RWPE2 (cell line): ENCODE measurements around the gene MTIF3.

Source experiments
- ATAC-seq: fragments of 200-7000 bp; cut with Tn5 transposase; 3 replicates; pipeline ENCODE4 v1.9.1; 2021; ENCODE audit warnings: low read depth
- DNase-seq: peaks from one replicate; pipeline ENCODE4 v3.0.0-alpha.2; 2020; ENCODE audit warnings: low spot score
- H3K27ac ChIP-seq: fragments of 450-650 bp; 2 replicates; pipeline ENCODE4 v1.5.1; 2017; ENCODE audit warnings: mild to moderate bottlenecking; ENCODE audit not compliant: poor library complexity, severe bottlenecking
- H3K27me3 ChIP-seq: fragments of 250-450 bp; sonication (Bioruptor Pico); 2 replicates; pipeline ENCODE4 v1.5.1; 2021; ENCODE audit warnings: mild to moderate bottlenecking, moderate library complexity; ENCODE audit not compliant: insufficient read depth, poor library complexity, severe bottlenecking
- H3K36me3 ChIP-seq: fragments of 250-450 bp; sonication (Bioruptor Pico); 2 replicates; pipeline ENCODE4 v1.5.1; 2020; ENCODE audit warnings: low read depth, mild to moderate bottlenecking, moderate library complexity
- H3K4me1 ChIP-seq: fragments of 250-450 bp; sonication (Bioruptor Pico); 2 replicates; pipeline ENCODE4 v1.5.1; 2021; ENCODE audit warnings: mild to moderate bottlenecking, moderate library complexity; ENCODE audit not compliant: insufficient read depth, poor library complexity, severe bottlenecking
- H3K4me3 ChIP-seq: fragments of 250-450 bp; sonication (Bioruptor Pico); 2 replicates; pipeline ENCODE4 v1.5.1; 2021; ENCODE audit warnings: mild to moderate bottlenecking, moderate library complexity; ENCODE audit not compliant: severe bottlenecking
- H3K9me3 ChIP-seq: fragments of 250-450 bp; sonication (Bioruptor Pico); 2 replicates; pipeline ENCODE4 v1.5.1; 2021; ENCODE audit warnings: mild to moderate bottlenecking, moderate library complexity; ENCODE audit not compliant: severe bottlenecking
- TF ChIP-seq, protein P1 (sequence below): fragments of 450-650 bp; IDR thresholded peaks from one replicate; pipeline ENCODE4 v1.5.1; 2017; ENCODE audit warnings: mild to moderate bottlenecking, moderate library complexity; ENCODE audit not compliant: poor library complexity, severe bottlenecking

The MTIF3 gene

DNA sequence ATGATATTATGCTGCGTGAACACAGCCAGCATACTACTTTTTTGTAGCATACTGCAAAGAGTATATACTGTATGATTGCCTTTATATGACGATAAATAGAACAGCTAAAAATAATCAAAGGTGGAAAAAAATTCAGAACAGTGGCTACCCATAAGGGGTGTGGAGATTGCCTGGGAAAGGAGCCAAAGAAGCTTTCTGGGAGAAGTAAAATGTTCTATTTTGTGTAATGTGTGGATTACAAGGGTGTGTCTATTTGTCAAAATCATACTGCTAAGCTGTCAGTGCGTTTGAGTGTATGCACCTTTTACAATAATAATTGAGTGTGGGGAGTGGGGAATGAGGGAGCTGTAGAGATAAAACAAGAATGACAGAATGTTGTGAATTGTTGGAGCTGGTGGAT, 45.2 kb upstream of the MTIF3 start:
- Histone ChIP-seq H3K36me3 (no peaks in the 10 kb centered on the region), H3K9me3 (no peaks in the 10 kb centered on the region), H3K4me3 (no peak overlapping the region), H3K4me1 (no peaks in the 10 kb centered on the region), H3K27me3 (no peaks in the 10 kb centered on the region), H3K27ac (no peak overlapping the region)
- no peak for ATAC-seq
- DNase-seq = no peak
- TF ChIP-seq, protein P1, sequence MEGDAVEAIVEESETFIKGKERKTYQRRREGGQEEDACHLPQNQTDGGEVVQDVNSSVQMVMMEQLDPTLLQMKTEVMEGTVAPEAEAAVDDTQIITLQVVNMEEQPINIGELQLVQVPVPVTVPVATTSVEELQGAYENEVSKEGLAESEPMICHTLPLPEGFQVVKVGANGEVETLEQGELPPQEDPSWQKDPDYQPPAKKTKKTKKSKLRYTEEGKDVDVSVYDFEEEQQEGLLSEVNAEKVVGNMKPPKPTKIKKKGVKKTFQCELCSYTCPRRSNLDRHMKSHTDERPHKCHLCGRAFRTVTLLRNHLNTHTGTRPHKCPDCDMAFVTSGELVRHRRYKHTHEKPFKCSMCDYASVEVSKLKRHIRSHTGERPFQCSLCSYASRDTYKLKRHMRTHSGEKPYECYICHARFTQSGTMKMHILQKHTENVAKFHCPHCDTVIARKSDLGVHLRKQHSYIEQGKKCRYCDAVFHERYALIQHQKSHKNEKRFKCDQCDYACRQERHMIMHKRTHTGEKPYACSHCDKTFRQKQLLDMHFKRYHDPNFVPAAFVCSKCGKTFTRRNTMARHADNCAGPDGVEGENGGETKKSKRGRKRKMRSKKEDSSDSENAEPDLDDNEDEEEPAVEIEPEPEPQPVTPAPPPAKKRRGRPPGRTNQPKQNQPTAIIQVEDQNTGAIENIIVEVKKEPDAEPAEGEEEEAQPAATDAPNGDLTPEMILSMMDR = no peak

DNA sequence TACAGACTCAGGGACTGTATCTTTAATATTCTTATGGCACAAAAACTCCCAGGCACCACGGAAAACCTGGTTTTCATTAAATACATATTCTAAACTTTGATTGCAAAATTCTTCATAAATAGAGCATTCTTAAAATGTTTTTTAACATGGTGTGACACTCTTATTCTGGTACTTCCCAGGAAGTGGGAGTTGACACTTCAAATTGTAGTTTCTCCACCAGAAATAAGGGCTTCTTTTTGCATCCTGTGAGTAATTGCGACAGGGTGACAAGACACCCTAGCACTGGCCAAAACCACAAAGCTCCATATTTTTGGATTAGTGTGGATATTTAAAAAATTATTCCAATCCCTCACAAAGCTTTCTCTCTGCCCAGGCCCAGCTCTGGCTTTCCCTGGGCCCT, 43.6 kb upstream of the MTIF3 start:
- ATAC-seq = no peak
- TF ChIP-seq, protein P1 = no peak
- no peaks in the 10 kb centered on the region for H3K9me3 ChIP-seq
- no peaks in the 10 kb centered on the region for H3K27me3 ChIP-seq
- H3K27ac ChIP-seq = no peak overlapping the region
- H3K4me3 ChIP-seq = no peak overlapping the region
- H3K36me3 ChIP-seq = no peaks in the 10 kb centered on the region
- DNase-seq = no peak
- no peaks in the 10 kb centered on the region for H3K4me1 ChIP-seq

DNA sequence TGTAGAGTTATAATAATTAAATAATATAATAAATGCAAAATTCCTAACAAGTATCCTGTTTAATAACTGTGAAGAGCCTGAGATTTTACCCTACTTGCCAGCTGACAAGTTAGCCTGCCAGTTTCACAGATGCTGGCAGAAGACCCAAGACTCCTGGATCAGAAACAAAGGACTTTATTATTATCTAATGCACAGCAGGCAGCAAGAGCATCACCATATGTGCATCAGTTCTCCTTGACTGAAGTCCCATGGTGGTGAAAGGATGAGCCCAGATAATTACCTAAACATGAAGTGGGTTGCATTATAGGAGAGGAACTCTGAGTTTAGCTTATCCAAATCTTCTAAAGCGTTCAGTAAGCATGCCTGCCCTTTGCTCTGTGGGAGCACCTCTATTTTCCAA, 39.1 kb upstream of the MTIF3 start:
- no peaks in the 10 kb centered on the region for H3K36me3 ChIP-seq
- no peak overlapping the region for H3K4me3 ChIP-seq
- no peak overlapping the region for H3K27ac ChIP-seq
- H3K4me1 ChIP-seq = no peaks in the 10 kb centered on the region
- DNase-seq (no peak), ATAC-seq (no peak)
- no peaks in the 10 kb centered on the region for H3K9me3 ChIP-seq
- TF ChIP-seq, protein P1 = no peak
- H3K27me3 ChIP-seq = no peaks in the 10 kb centered on the region

DNA sequence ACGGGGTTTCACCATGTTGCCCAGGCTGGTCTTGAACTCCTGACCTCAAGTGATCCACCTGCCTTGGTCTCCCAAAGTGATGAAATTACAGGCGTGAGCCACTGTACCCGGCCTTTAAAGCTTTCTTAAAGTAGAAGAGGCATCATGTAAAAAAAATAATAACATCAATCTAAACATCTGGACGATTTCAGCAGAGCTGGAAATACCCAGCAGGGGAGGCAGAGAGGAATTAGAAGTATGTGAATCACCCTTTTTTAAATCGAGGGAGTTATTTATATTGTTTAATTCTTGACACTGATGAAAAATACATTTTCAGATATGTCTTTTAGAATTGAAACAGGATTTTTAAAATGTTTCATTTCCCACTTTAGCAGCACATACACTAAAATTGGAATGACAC, 37.4 kb upstream of the MTIF3 start:
- no peaks in the 10 kb centered on the region for H3K27me3 ChIP-seq
- ATAC-seq (no peak), DNase-seq (no peak)
- H3K27ac ChIP-seq = no peak overlapping the region
- no peaks in the 10 kb centered on the region for H3K36me3 ChIP-seq
- H3K9me3 ChIP-seq = no peaks in the 10 kb centered on the region
- no peak overlapping the region for H3K4me3 ChIP-seq
- H3K4me1 ChIP-seq = no peaks in the 10 kb centered on the region
- TF ChIP-seq, protein P1 = no peak

DNA sequence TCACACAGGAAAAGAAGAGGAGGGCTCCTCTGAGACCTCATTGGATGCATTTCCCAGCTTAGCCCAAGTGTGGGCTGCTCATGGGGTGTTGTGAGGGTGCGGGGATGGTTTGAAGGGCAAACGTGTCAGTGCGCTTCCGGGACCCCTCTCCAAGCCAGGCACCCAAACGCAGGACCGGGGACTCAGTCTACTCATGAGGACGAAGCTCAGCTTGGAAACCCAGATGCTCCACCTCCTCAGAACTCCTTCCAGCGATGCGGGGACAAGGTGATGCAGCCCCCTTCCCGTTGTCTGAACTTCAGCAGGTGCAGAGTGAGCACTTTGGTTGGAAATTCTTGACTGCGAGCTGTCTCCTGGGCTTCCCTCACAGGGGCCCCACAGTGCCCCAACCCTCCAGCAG, 33.1 kb upstream of the MTIF3 start:
- no peaks in the 10 kb centered on the region for H3K36me3 ChIP-seq
- no peaks in the 10 kb centered on the region for H3K4me1 ChIP-seq
- H3K27ac ChIP-seq = no peak overlapping the region
- ATAC-seq (no peak), DNase-seq (no peak)
- no peak overlapping the region for H3K4me3 ChIP-seq
- H3K9me3 ChIP-seq = no peaks in the 10 kb centered on the region
- TF ChIP-seq, protein P1 = no peak
- no peaks in the 10 kb centered on the region for H3K27me3 ChIP-seq
